Measurements from ENCODE around the gene PIWIL4. TPM values are rescaled to one million over a fixed set of nuclear protein-coding genes. Genes with fewer than 3 reads are reported as not detected.

Gene PIWIL4
- total and polyA plus RNA-seq, 9 of the 15 experiments (the other 6 are each of a cell fraction or from before 2014, with no cell fraction given) = 6.3 to 17.0 (median 10.8) TPM

GRCh38 chr11:94521684-94522083 lies 45.5 kb upstream of the PIWIL4 start:
- H3K9me3 ChIP-seq (replicated peaks; ENCODE audit: control insufficient read depth, insufficient read depth, low read depth, low read length) = no peaks in the 10 kb centered on the region
- DNase-seq (ENCODE audit: extremely low read depth in 1 of 4, low spot score in 3 of 4) (peak in 3 of 4 experiments; percentile 13 to 45 (median 20)), FAIRE-seq (peak; percentile 78), ATAC-seq (peak; percentile 96)
- no peaks in the 10 kb centered on the region for H3K79me2 ChIP-seq (ENCODE audit: control insufficient read depth, insufficient read depth, low read length)
- H3K27me3 ChIP-seq (ENCODE audit: control insufficient read depth in 2 of 2, insufficient read depth in 2 of 2, low read length in 2 of 2) = no peaks in the 10 kb centered on the region; a peak in 1 of 5 replicates
- H3K9ac ChIP-seq (ENCODE audit: insufficient read depth in 1 of 2, low read depth in 2 of 2, low read length in 2 of 2) = no peak overlapping the region
- in situ Hi-C loops (cut with MboI) (loop anchor here (5.0 kb wide), 1 partner anchor 81 kb away; no protein-coding TSS in a partner anchor), intact Hi-C loops (cut with micrococcal nuclease) (loop anchor here (10.0 kb wide), 2 partner anchors 243 to 373 kb away; partner anchors contain the start of gene AMOTL1)
- no peak overlapping the region for H3K27ac ChIP-seq (ENCODE audit: extremely low read depth, low read depth, low read length)
- H3K9me1 ChIP-seq (ENCODE audit: control insufficient read depth, insufficient read depth, low read length) = no peaks in the 10 kb centered on the region
- H3K4me3 ChIP-seq = no peak overlapping the region
- no peaks in the 10 kb centered on the region for H3K4me1 ChIP-seq (replicated peaks in 1 of 2; ENCODE audit: control insufficient read depth in 2 of 2, insufficient read depth in 2 of 2, low read length in 2 of 2)
- CTCF ChIA-PET (ENCODE audit: low intra/inter-chr PET ratio) = interaction anchor here (0.6 kb wide), 1 partner anchor 78 kb away, joined by 3 read pairs; no protein-coding TSS in a partner anchor
- POLR2A ChIA-PET = interaction anchor here (0.5 to 0.8 kb wide), 2 partner anchors 78 to 351 kb away, joined by 3 read pairs; no protein-coding TSS in a partner anchor
- WGBS (ENCODE audit: insufficient coverage, low coverage, missing lambda C conversion rate) = 6% methylated on average over 5 of the region's 5 CpGs
- peak overlapping the region; percentile 46; the same call in 1 of the 2 replicates for H2AFZ ChIP-seq (ENCODE audit: low read depth, low read length)
- no TSS peak for BruUV-seq (replicated peaks)
- no peaks in the 10 kb centered on the region for H3K36me3 ChIP-seq (ENCODE audit: control insufficient read depth, insufficient read depth, low read length)
- no peaks in the 10 kb centered on the region for H4K20me1 ChIP-seq (replicated peaks; ENCODE audit: control insufficient read depth, insufficient read depth, low read length)
- H3K4me2 ChIP-seq (ENCODE audit: insufficient read depth, low read length) = no peak overlapping the region; the same call in 1 of the 2 replicates
- TF ChIP-seq HNRNPK (IDR thresholded peaks at IDR 0.05; ENCODE audit: low read depth, low read length, poor library complexity, severe bottlenecking) (no peak), ZNF282 (CRISPR knock-in tag; IDR thresholded peaks at IDR 0.05) (no peak), ZNF518B (CRISPR knock-in tag; IDR thresholded peaks at IDR 0.05) (no peak), PHF21A (IDR thresholded peaks at IDR 0.05; ENCODE audit: borderline replicate concordance, low read depth) (no peak), U2AF1 (optimal IDR thresholded peaks at IDR 0.05; ENCODE audit: low read depth, low read length) (no peak), ATF1 (CRISPR knock-in tag; IDR thresholded peaks at IDR 0.05) (no peak), ATF1 (tag; IDR thresholded peaks at IDR 0.05) (0 out of 2 replicates have a peak, but pooled peaks have one; percentile 18), RAD21 (CRISPR knock-in tag; conservative IDR thresholded peaks at IDR 0.05 in 1 of 2, IDR thresholded peaks at IDR 0.05 in 1 of 2) (peak; percentile 59 to 71), DEAF1 (CRISPR knock-in tag; IDR thresholded peaks at IDR 0.05) (peak; percentile 48; the same call in 1 of the 2 replicates), ZBTB17 (CRISPR knock-in tag; IDR thresholded peaks at IDR 0.05) (0 out of 2 replicates have a peak, but pooled peaks have one; percentile 19), FOXA1 (IDR thresholded peaks at IDR 0.05; ENCODE audit: borderline replicate concordance) (no peak), CREM (IDR thresholded peaks at IDR 0.05; ENCODE audit: low read depth) (peak; percentile 32; the same call in 1 of the 2 replicates), SMC3 (conservative IDR thresholded peaks at IDR 0.05; ENCODE audit: insufficient read depth, low read depth, low read length) (0 out of 2 replicates have a peak, but pooled peaks have one; percentile 27)
- TF ChIP-seq, protein P1, sequence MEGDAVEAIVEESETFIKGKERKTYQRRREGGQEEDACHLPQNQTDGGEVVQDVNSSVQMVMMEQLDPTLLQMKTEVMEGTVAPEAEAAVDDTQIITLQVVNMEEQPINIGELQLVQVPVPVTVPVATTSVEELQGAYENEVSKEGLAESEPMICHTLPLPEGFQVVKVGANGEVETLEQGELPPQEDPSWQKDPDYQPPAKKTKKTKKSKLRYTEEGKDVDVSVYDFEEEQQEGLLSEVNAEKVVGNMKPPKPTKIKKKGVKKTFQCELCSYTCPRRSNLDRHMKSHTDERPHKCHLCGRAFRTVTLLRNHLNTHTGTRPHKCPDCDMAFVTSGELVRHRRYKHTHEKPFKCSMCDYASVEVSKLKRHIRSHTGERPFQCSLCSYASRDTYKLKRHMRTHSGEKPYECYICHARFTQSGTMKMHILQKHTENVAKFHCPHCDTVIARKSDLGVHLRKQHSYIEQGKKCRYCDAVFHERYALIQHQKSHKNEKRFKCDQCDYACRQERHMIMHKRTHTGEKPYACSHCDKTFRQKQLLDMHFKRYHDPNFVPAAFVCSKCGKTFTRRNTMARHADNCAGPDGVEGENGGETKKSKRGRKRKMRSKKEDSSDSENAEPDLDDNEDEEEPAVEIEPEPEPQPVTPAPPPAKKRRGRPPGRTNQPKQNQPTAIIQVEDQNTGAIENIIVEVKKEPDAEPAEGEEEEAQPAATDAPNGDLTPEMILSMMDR (IDR thresholded peaks at IDR 0.05 in 2 of 3, conservative IDR thresholded peaks at IDR 0.05 in 1 of 3; ENCODE audit: insufficient read depth in 2 of 3, low read depth in 1 of 3, low read length in 3 of 3) = peak; percentile 59 to 66 (median 64); a peak in 4 of 6 replicates
